ENCODE results near the gene BMP2.

BMP2 gene

GRCh38 chr20:6767536-6768227 is at the start of gene BMP2:
TSS of gene BMP2 (plus strand) at chr20:6767686. CDS start at chr20:6770127, 2,441 bp downstream.
- TF ChIP-seq, protein P1, sequence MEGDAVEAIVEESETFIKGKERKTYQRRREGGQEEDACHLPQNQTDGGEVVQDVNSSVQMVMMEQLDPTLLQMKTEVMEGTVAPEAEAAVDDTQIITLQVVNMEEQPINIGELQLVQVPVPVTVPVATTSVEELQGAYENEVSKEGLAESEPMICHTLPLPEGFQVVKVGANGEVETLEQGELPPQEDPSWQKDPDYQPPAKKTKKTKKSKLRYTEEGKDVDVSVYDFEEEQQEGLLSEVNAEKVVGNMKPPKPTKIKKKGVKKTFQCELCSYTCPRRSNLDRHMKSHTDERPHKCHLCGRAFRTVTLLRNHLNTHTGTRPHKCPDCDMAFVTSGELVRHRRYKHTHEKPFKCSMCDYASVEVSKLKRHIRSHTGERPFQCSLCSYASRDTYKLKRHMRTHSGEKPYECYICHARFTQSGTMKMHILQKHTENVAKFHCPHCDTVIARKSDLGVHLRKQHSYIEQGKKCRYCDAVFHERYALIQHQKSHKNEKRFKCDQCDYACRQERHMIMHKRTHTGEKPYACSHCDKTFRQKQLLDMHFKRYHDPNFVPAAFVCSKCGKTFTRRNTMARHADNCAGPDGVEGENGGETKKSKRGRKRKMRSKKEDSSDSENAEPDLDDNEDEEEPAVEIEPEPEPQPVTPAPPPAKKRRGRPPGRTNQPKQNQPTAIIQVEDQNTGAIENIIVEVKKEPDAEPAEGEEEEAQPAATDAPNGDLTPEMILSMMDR (IDR thresholded peaks at IDR 0.05; ENCODE audit: borderline replicate concordance, control extremely low read depth, extremely low read depth, insufficient read depth, missing control alignments): no peak
- in situ Hi-C loops (cut with MboI; ENCODE audit: low sequenced_read_pairs, unreplicated experiment): no loop called here
- peak; percentile 70 for DNase-seq (ENCODE audit: low spot score)

DNA sequence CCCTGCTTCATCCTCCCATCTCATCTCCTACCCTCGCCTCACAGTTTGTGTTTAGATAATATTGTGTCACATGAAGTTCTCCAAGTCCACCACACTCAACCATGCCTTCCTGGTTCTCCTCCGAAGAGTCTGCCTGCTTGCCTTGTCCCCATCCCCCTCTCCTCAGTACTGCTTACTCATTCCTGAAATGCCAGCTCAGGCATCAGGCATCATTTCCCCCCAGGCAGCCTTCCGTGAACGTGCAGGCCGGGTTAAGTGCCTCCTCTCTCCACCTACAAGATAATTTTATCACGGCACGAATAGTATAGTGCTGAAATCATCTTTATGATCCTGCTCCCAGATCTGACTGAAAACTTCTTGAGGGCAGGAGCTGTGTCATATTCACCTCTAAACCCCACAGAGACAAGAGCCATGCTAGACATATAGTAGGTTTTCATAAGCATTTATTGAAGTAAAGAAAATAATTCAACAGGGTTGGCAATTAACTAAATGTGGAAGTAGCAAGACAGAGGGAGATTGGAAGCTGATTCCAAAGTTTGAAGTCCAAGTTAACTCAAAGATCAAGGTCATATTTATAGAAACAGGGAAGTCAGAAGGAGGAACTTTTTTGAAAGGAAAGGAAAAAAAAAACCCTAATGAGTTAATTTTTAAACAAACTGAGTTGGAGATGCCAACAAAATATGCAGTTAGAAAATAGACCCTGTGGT is 48.7 kb upstream of the BMP2 start:
- no peak for DNase-seq (ENCODE audit: low spot score)
- TF ChIP-seq, protein P1 (IDR thresholded peaks at IDR 0.05; ENCODE audit: borderline replicate concordance, control extremely low read depth, extremely low read depth, insufficient read depth, missing control alignments): no peak
- in situ Hi-C loops (cut with MboI; ENCODE audit: low sequenced_read_pairs, unreplicated experiment): no loop called here

- TF ChIP-seq, protein P1 (IDR thresholded peaks at IDR 0.05; ENCODE audit: borderline replicate concordance, control extremely low read depth, extremely low read depth, insufficient read depth, missing control alignments): no peak
- no peak for DNase-seq (ENCODE audit: low spot score)
- in situ Hi-C loops (cut with MboI; ENCODE audit: low sequenced_read_pairs, unreplicated experiment): no loop called here
Observed at GRCh38 chr20:6719369-6719721, 48.1 kb upstream of the BMP2 start.

- no peak for DNase-seq (ENCODE audit: low spot score)
- in situ Hi-C loops (cut with MboI; ENCODE audit: low sequenced_read_pairs, unreplicated experiment): no loop called here
- TF ChIP-seq, protein P1 (IDR thresholded peaks at IDR 0.05; ENCODE audit: borderline replicate concordance, control extremely low read depth, extremely low read depth, insufficient read depth, missing control alignments): no peak
Observed at GRCh38 chr20:6726761-6727160, 40.7 kb upstream of the BMP2 start.

DNA sequence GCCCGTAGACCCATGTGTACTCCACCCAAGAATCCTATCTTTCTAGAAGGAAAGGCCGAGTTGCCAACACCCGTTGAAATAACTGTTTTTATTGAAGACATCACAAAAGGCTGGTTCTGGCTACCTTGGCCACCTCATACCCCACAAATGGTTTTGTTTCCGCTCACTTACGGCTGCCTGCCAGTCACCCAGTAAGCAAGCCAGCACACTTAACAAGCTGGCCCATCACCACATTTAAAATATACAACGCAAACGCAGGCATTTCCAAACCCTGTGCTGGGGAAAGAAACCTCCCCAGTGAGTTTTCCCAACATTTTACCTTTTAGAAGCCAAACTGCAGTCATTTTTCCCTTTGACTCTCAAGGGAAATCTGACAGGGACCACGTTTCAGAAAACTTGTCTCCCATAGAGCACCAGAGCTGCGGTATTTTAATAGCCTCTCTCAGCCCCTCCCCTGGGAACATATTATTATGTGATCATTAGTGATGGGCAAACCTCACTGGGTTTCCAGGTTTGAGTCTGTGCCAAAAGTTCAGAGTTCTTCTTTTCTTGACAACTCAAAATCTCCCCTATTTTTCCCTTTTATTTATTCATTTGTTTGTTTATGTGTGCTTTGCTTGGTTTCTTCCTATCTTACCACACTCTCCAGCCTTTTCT is 36.7 kb upstream of the BMP2 start:
- TF ChIP-seq, protein P1 (IDR thresholded peaks at IDR 0.05; ENCODE audit: borderline replicate concordance, control extremely low read depth, extremely low read depth, insufficient read depth, missing control alignments): no peak
- in situ Hi-C loops (cut with MboI; ENCODE audit: low sequenced_read_pairs, unreplicated experiment): no loop called here
- DNase-seq (ENCODE audit: low spot score): no peak

DNA sequence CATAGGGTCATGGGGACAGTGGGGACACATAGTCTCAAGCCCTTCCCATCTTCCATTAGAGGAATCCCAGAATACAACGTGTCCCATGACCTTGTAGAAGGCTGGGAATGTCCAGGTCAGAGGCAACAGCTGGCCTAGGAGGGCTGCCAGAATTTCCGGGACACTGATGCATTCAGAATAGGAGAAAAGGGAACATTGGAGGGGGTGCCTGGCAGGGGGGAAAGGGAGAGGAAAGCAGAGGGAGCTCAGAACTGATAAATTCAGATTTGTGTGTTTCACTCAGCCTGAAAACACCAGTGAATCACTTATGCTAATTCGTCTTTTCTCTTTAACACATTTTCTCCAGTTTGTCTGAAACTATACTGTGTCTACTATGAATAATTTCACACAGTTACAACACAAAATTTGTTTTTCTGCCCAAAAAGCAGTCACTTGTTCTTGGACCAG is 35.5 kb upstream of the BMP2 start:
- no peak for DNase-seq (ENCODE audit: low spot score)
- TF ChIP-seq, protein P1 (IDR thresholded peaks at IDR 0.05; ENCODE audit: borderline replicate concordance, control extremely low read depth, extremely low read depth, insufficient read depth, missing control alignments): no peak
- in situ Hi-C loops (cut with MboI; ENCODE audit: low sequenced_read_pairs, unreplicated experiment): no loop called here

Data from GM13976 (cell line).